Stimulated activated CD4-positive, alpha-beta T cell treated with anti-CD3 and anti-CD28 coated beads, Interleukin-1b, Interleukin-23, amount 100 ng/mL, for 24 hours (primary cell): ENCODE data around the gene GNA15.
A peak's percentile ranks its signal among the peaks of the same experiment; 100 is the strongest.

Source experiments
- DNase-seq, 4 experiments: peaks; one replicate each; pipeline ENCODE4 v3.0.0-alpha.2; 2020; ENCODE audit warnings: low read depth in 4 of 4, low spot score in 1 of 4

GNA15 gene

DNA sequence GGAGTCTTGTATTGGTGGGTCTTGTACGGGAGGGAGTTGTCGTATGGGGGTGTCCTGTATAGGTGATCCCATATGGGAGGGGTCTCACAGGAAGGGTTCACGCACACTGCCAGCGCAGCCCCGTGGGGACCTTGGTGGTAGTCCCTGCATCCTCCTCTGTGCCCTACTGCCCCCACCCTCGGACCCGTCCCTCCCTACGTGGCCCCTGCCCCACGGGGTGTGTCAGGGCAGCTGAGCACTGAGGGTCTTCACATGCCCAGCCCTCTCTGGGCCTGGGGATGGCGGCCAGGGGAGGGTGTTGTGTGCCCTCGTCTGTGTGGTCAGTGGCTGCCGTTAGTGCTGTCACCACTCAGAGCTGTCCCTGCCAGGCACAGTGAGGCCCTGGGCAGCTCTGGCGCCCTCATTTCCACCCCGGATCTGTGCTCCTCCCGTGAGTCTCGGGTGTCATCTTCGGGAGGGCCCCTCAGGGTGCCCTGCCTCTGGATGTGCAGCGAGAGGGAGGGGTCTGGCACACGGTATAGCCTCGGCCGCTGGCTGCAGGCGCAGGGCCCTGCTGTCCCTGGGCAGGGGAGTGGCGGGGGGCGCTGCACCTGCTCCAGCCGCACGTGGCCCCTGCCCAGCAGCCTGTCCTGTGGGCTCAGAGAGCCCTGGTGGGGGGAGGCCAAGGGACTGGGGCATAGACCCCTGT lies 16.0 kb upstream of the GNA15 start:
- no peak for DNase-seq

DNA sequence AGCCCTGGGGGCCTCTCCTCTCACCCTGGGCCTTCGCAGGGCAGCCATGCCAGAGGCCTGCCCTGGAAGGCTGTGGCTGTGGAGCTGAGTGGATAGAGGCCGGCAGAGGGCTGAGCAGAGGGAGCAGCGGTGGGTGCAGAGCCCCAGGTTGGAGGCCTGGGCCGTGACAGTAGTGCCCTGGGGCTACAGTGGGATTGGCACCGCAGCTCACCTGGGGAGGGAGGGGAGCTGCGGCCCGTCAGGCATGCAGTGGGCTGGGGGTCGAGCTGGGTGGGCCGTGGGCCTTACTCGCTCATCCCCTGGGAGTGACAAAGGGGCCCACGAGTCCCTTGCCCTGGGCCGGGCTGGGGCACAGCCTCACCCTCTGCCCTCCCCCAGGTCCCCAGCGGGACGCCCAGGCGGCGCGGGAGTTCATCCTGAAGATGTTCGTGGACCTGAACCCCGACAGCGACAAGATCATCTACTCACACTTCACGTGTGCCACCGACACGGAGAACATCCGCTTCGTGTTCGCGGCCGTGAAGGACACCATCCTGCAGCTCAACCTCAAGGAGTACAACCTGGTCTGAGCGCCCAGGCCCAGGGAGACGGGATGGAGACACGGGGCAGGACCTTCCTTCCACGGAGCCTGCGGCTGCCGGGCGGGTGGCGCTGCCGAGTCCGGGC lies 15.1 kb upstream of the GNA15 start:
- no peak for DNase-seq

DNA sequence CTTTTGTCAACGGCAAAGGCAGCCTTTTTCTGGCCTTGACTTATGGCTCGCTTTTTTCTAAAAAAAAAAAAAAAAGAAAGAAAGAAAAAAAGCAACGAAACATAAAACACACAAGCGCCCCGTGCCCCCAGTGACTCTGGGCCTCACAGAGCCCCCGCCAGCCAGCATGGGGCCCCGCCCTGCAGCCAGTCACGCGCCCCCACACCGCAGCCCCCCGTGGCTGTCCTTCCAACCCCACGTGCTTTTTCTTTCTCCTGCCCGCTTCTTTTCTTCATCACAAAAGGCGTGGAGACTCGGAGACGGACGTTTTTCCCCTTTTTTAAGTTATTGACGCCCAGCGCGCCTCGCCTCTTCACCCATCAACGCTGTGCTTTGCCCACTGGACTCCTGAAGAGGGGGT lies 14.4 kb upstream of the GNA15 start:
- DNase-seq: no peak

DNA sequence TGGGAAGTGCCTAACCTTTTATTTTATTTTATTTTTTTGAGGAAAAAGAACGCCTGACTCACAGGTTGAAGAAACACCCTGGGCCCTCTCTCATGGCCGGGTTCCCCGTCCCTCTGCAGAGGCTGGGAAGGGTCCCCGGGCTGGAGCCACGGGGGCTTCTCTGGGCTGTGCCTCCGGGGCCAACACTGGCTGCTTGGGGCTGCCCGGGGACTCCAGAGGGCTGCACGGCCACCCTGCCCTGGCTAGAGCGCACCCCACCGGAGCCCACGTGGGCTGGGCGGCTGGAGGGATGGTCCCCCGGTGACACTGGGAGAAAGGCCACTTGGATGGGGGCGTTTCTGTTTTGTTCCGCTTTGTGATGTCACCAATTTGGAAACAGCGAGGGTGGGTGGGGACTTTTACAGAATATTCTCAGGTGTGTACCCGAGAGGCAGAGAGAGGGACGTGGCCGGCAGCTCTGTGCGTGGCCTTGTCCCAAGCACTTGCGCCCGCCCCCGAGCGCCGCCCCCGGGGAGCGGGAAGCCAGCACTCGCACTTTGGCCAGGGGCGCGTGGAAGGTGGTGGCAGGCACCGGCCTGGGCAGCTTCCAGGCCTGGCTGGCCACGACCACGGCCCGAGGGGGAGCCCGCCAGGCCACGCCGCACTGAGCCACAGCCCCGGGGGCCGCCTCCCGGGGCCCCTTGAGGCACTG lies 13.9 kb upstream of the GNA15 start:
- no peak for DNase-seq

DNA sequence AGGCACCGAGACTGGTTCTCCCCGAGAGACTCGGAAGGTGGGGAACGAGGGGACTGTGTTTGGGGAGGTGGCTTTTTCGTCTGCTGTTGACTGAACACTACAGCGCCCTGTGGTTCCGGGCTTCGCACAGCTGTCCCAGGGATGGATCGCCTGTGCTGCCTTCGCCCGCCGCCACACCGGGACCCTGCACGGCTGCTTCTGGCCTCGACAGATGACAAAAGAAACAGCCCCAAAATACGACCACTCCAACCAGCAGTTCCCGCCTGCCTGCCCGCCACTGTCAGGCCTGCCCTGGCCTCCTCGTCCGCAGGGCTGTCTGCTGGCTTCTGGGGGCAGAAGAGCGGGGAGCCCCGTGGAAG lies 13.3 kb upstream of the GNA15 start:
- DNase-seq: no peak

DNA sequence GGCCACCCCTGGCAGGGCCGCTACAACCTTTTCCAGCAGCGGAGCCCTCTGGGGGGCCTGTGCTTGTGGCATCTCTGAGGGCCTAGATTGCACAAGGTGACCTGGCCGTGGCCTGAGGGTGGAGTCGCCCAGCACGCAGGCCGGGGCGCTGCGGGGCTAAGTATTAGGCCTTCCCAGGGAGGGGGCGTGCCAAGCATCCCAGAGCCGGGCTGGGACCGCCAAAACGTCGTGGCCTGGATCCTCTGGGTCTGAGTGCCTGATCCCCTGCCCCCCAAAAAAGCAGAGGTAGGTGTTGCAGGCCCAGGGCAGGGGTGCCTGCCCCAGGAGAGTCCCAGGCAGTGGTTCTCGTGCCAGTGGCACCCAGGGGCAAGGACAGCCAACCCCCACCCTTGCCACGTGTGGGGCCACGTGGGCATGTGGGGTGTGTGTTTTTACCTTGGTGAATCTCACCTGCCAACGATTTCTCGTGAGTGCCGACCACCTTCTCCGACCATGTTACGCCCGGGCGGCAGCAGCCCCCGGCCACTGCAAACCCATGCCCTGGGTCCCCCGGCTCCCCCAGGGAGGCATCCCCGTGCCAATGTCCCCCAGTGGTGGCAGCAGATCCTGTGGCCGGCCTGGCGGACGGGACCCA lies 12.6 kb upstream of the GNA15 start:
- DNase-seq: no peak

DNA sequence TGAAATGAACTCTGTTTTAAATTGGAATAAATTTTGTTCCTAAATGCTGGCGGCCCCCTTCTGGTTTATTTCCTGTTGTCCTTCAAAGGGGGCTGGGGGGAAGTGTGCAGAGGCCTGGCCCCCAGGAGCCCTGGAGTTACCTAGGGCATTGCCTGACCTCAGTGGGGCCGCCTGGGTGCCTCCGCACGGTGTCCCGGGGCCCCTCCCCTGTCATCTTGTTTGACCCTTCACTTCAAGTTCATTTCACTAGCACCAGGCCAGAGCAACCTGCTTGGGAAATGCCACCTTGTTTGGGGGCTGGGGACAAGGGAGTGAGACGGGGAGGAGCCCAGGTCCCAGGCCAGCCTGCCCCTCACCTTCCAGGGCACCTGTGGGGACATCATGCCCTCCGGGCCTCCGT lies 11.9 kb upstream of the GNA15 start:
- DNase-seq: no peak

DNA sequence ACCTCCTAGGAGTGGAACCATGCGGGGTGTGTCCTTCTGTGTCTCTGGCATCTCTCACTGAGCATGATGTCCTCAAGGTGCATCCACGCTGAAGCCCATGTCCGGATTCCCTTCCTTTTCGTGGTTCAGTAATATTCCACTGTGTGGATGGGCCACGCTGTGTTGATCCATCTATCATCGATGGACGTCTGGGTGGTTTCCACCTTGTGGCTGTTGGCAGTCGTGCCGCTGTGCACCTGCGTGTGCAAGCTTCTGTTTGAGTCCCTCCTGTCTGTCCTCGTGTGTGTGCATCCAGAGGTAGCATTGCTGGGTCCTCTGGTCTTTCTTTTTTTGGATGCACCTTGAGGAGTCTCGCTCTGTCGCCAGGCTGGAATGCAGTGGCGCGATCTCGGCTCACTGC lies 11.2 kb upstream of the GNA15 start:
- no peak for DNase-seq

DNA sequence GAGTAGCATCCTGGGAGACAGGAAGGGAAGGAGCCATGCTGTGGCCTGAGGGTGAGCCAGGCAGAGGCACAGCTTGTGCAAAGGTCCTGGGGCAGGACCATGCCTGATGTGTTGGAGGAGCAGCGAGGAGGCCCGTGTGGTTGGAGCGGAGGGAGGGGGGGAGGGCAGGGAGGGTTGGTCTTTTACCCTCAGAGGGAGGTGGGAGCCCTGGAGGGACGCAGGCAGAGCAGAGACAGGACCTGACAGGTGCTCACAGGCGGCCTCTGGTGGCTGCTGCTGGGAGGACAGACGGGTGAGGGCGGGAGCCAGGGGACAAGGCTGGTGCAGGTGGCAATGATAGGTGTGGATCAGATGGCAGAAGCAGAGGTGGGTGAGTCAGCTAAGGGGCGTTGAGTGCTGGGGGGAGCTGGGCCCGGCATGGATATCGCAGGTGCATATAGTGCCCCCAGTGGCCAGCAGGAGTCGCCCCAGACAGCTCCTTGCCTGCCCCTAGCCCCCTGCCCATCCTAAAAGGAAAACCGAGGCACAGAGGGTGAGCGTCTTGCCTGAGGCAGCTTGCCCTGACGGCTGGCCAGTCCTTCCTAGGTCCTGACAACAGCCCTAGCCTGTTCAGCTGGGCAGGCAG lies 9.8 kb upstream of the GNA15 start:
- peak; percentile 45 to 72 (median 68) for DNase-seq

DNA sequence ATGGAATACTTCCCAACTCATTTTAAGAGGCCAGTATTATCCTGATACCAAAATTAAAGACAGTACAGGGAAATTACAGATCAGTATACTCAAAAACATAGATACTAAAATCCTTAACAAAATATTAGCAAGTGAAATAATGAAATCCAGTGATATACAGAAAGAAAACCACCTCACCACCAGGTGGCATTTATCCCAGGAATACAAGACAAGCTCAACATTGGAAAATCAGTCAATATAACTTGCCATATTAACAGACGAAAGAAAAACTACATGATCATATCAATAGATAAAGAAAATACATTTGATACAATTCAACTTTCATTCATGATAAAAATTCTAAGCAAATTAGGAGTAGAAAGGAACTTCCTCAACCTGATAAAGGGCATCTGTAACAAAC lies 6.7 kb upstream of the GNA15 start:
- DNase-seq: no peak

DNA sequence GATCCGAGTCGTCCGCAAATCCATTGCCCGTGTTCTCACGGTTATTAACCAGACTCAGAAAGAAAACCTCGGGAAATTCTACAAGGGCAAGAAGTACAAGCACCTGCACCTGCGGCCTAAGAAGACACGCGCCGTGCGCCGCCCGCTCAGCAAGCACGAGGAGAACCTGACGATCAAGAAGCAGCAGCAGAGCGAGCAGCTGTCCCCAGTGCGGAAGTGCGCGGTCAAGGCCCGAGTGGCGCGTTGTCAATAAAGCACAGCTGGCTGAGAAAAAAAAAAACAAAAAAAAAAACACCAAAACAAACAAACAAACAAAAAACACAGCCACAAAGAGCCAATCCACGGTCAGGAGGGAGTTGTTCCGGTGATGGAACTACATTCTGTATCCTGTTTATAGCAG lies 4.7 kb upstream of the GNA15 start:
- no peak for DNase-seq

DNA sequence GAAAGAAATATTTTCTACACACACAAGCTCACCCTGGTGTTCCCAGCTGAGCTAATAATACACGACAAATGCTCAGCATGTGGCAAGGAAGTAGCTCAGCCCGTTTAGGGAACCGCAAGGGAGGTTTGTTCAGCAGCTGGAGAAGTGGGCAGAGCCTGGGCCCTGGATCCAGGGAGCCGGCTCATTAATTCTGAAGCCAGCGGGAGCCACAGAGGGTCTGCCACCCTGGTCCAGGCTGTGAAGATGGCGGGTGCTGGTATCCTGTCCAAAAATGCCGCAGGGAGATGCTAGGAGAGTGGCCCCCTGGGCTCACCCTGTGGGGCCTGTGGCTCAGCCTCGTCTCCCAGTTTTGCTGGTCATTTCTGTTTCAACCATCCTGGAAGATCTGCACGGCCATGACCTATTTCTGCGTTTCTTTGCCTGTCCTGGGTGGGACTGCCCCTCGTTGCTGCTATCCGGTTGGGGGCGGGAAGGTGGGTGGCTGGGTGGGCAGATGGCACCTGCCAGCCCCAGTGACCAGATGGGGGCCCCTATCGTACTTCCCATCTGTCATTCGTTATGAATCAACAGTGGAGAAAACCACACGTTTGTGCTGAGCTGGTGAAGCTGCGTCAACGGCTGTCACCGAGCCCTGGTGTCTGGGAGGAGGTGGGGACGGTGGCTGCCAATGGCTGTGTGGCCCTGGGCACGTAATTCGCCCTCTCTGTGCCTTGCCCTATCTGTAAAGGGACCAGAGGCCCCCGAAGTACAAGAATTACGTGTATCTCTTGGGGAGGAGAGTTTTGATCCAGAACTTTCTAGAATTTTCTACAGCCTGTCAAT lies 2.7 kb upstream of the GNA15 start:
- peak; percentile 50 to 82 (median 61) for DNase-seq

DNA sequence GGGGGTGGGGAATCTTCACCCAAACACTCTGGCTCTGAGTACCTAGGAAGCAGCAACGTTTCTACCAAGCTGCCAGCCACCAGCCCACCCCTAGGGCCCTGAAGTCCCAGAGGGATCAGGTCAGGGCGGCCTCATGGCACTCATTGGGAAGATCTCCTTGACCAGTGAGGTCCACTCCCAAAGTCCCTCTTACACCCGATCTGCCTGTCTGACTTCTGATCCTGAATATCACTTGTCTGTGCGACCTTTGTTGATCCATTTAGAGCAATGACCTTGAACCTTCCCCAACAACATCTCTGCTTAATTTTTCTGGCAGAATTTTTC lies 2.1 kb upstream of the GNA15 start:
- no peak for DNase-seq

DNA sequence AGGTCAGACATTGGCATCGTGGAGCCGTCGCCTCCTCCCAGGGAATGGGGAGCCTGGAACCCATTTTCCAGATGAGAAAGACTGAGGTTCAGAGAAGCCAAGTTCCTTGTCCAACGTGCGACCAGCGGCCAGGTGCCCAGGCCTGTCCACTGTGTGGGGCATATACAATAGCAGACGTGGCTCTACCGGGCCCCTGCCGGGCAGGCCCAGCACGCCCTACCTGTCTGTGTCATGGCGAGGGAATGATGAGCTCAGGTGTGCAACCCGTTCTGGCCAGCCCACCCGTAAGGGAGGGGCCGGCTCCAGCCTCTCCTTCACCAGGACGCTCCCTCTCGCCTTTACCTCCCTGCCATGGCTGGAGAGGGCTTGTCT lies 837 bp downstream of the GNA15 start:
- no peak for DNase-seq

DNA sequence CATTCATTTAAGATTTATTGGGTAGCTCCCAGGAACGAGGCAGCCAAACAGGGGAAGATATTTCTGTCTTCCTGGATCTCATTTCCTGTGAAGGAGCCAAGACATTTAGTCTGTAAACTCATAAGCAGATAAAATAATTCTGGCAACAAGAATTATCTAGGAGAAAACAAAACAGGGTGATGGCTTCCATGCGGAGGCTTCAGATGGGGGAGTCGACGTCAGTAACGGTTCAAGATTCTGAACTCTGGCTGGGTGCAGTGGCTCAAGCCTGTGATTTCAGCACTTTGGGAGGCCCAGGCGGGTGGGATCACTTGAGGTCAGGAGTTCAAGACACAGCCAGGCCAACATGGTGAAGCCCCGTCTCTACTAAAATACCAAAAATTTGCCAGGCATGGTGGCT lies 1.3 kb downstream of the GNA15 start:
- no peak for DNase-seq

DNA sequence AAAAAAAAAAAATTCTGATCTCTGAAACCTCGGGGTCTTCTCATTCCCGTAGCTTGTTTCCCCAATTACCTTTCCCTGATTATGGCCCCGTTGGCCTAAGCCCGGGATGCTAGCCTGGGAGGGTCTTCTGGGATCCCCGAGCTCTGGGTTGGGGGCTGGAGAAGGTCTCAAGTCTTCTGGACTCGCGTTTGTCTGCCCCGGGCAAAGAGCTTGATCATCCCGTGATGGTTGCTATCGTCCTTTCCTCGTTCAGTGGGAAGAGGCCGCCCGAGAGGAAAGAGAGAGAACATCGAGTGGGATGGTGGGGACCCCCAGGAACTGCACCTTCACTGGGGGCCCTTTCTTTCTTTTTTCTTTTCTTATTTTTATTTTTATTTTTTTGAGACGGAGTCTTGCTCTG lies 2.4 kb downstream of the GNA15 start:
- no peak for DNase-seq

DNA sequence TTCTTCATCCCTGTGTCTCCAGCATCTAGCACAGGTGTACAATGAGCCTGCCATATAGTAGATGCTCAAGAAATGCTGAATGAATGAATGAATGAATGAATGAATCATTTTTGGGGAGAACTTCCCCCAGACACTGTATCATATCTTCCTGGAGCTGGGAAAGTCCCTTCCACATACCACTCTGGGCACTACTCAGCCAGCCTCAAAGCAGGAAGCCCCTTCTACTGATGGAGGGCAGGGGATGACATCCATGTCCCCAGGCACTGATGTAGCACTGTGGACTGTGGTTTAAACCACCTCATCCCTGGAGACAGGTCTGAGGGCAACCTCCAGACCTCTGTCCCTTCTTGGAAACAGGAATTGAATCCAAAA lies 4.8 kb downstream of the GNA15 start:
- DNase-seq: no peak

DNA sequence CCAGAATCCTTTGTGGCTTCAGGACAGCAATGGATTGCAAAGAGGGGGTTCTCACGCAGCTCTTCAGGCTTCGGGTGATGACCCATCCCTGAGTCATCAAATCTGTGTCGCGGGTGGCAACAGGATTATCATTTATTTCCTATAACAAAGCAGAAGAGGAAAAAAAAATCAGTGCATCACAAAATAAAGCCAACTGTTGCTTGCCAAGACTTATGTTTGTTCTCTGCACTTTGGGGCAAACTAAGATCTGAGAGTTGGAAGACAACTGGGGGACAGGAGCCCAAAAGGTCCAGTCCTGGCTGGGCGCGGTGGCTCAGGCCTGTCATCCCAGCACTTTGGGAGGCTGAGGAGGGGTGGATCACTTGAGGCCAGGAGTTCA lies 6.4 kb downstream of the GNA15 start:
- peak in 2 of 4 experiments; percentile 39 to 56 for DNase-seq

DNA sequence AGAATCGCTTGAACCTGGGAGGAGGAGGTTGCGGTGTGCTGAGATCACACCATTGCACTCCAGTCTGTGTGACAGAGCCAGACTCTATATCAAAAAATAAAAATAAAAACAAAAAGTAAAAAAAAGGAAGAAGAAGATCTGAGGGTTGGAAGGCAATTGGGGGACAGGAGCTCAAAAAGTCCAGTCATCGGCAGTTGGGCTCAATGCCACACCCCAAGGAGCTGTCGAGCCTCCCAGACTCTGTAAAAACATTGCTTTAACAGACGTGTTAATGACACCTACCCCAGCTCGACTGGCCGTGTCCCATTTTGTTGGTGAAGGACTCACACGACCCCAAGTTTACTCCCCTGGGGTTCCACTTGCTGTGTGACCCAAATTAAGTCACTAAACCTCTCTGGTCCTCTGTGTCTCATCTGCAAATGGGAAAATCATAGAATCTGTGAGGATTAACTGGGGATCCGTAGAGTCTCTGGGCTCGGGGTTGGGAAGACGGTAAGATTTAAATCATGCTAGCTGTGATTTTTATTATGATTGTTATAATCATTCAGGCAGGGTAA lies 7.0 kb downstream of the GNA15 start:
- DNase-seq: no peak

DNA sequence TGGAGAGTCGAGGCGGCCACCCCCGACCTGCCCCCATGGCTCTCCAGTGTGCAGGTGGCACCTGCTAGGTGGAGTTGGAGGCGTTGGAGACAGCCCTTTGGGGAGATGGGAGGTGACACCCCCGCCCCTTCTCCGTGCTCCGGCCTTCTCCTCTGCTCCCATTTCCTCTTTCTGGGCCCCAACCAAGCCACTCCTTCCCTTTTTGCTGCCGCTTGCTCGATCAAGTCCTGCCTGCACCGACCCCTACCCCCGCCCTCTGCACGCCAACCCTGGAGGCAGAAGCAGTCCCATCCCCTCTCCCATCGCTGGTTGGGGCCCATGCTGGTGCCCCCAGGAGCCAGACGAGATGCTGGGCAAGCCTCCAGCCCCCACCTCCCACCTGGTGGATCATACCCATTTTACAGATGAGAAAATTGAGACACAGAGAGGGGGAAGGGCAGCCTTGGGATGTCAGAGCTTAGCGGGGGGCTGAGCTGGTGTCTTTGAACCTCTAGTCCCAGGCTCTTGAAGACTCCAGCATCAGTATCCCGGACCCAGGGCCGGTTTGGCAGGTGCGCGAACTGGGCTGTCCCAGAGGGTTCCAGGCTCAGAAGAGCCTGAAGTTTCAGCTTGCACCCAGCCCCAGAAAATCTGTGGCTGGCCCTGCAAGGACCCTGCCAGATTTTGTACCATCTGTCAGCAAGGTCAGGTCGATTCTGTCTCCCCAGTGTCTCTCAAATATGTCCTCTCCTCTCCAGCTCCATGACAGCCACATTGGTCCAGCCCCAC lies 10.3 kb downstream of the GNA15 start:
- DNase-seq: no peak
